H1 (cell line): ENCODE results near the gene LANCL3. TPM values are rescaled to one million over a fixed set of nuclear protein-coding genes. Genes with fewer than 3 reads are reported as not detected.

Experiments
- CTCF ChIA-PET: fragments of 300-600 bp; sonication (Branson Sonifier 250); formaldehyde crosslinking; loops from one replicate; lab custom pipeline; 2021; ENCODE audit not compliant: partially characterized antibody; lab: Charles Lee
- POLR2A ChIA-PET: fragments of 300-600 bp; sonication (Branson Sonifier 250); formaldehyde crosslinking; loops from one replicate; lab custom pipeline; 2021; ENCODE audit warnings: inconsistent platforms; ENCODE audit not compliant: partially characterized antibody; lab: Charles Lee
- DNase-seq, 2 experiments: peaks; one replicate each; pipeline versions ENCODE4 v3.0.0 to v3.0.0-alpha.2; 2010 to 2022; ENCODE audit warnings: low spot score in 2 of 2, low read depth in 1 of 2, mixed read lengths in 1 of 2
- FAIRE-seq: peaks from 2 replicates; lab custom pipeline; 2011; peaks lifted over from hg19 to GRCh38; lab: Jason Lieb, UNC
- H2AFZ ChIP-seq: 2 replicates; pipeline ENCODE4 v1.8.1; 2012; ENCODE audit warnings: low read length, inconsistent platforms
- H2AK5ac ChIP-seq: 2 replicates; pipeline ENCODE4 v1.6.1; 2013; ENCODE audit warnings: low read depth, low read length
- H2BK120ac ChIP-seq: replicated peaks from 2 replicates; pipeline ENCODE3; 2013; ENCODE audit warnings: low read depth, low read length, inconsistent platforms
- H2BK12ac ChIP-seq: 2 replicates; pipeline ENCODE4 v1.6.1; 2013; ENCODE audit warnings: low read depth, low read length
- H2BK15ac ChIP-seq: 2 replicates; pipeline ENCODE4 v1.6.1; 2013; ENCODE audit warnings: low read length
- H2BK20ac ChIP-seq: 2 replicates; pipeline ENCODE4 v1.6.1; 2013; ENCODE audit warnings: low read length
- H2BK5ac ChIP-seq: 2 replicates; pipeline ENCODE4 v1.6.1; 2013; ENCODE audit warnings: low read depth, low read length
- H3K14ac ChIP-seq: 2 replicates; pipeline ENCODE4 v1.6.1; 2013; ENCODE audit warnings: inconsistent platforms; ENCODE audit not compliant: insufficient read length
- H3K18ac ChIP-seq: 2 replicates; pipeline ENCODE4 v1.6.1; 2013; ENCODE audit warnings: low read length; ENCODE audit errors: extremely low read depth
- H3K23ac ChIP-seq: 2 replicates; pipeline ENCODE4 v1.6.1; 2013; ENCODE audit warnings: inconsistent platforms; ENCODE audit not compliant: insufficient read length
- H3K23me2 ChIP-seq: 2 replicates; pipeline ENCODE4 v1.6.1; 2013; ENCODE audit warnings: low read depth, low read length
- H3K27ac ChIP-seq: 2 replicates; pipeline ENCODE4 v1.6.1; 2011; ENCODE audit warnings: low read depth, low read length, inconsistent platforms
- H3K27me3 ChIP-seq, 4 experiments: replicated peaks in 1 of 4; 1 replicate in 1 of 4; 2 replicates in 3 of 4; pipeline versions ENCODE4 v1.6.1 to v1.8.1; 2011 to 2013; ENCODE audit warnings: low read length in 3 of 4, mild to moderate bottlenecking in 3 of 4, inconsistent platforms in 2 of 4, mixed read lengths in 2 of 4, moderate library complexity in 1 of 4; ENCODE audit not compliant: control insufficient read depth in 3 of 4, insufficient read depth in 3 of 4; ENCODE audit errors: extremely low read depth in 1 of 4
- H3K36me3 ChIP-seq, 4 experiments: 2 replicates each; pipeline versions ENCODE4 v1.6.1 to v1.8.1; 2011 to 2013; ENCODE audit warnings: mild to moderate bottlenecking in 4 of 4, low read length in 3 of 4, moderate library complexity in 2 of 4, control low read depth in 1 of 4, inconsistent platforms in 1 of 4; ENCODE audit not compliant: insufficient read depth in 4 of 4, control insufficient read depth in 2 of 4
- H3K4ac ChIP-seq: replicated peaks from 2 replicates; pipeline ENCODE3; 2013; ENCODE audit warnings: low read length, low read depth, mixed read lengths, inconsistent platforms; ENCODE audit not compliant: insufficient read length
- H3K4me1 ChIP-seq, 4 experiments: replicated peaks in 1 of 4; 1 replicate in 1 of 4; 2 replicates in 3 of 4; pipeline versions ENCODE4 v1.6.1 to v1.8.1; 2011 to 2013; ENCODE audit warnings: low read length in 3 of 4, inconsistent platforms in 2 of 4, mixed read lengths in 1 of 4; ENCODE audit not compliant: insufficient read depth in 4 of 4, control insufficient read depth in 3 of 4
- H3K4me2 ChIP-seq, 2 experiments: 2 replicates each; pipeline versions ENCODE4 v1.6.1 to v1.8.1; 2011 to 2013; ENCODE audit warnings: low read depth in 2 of 2, low read length in 2 of 2, control low read depth in 1 of 2, inconsistent platforms in 1 of 2, mild to moderate bottlenecking in 1 of 2; ENCODE audit not compliant: insufficient read depth in 1 of 2
- H3K4me3 ChIP-seq, 4 experiments: fragments of 200-600, 300-600 bp in 1 of 4; sonication (generic), shearing (Covaris generic), sonication (Bioruptor Twin) in 1 of 4; 2 replicates each; pipeline versions ENCODE4 v1.5.1 to v1.8.1; 2011 to 2016; ENCODE audit warnings: low read length in 4 of 4, low read depth in 3 of 4, control low read depth in 2 of 4, inconsistent platforms in 2 of 4, mild to moderate bottlenecking in 2 of 4, mixed read lengths in 1 of 4, moderate library complexity in 1 of 4; ENCODE audit not compliant: insufficient read depth in 2 of 4; ENCODE audit errors: extremely low read depth in 1 of 4
- H3K56ac ChIP-seq: replicated peaks from 2 replicates; pipeline ENCODE3; 2013; ENCODE audit warnings: low read depth, mild to moderate bottlenecking, mixed read lengths, low read length, inconsistent platforms; ENCODE audit not compliant: insufficient read length
- H3K79me1 ChIP-seq: 2 replicates; pipeline ENCODE4 v1.6.1; 2013; ENCODE audit warnings: low read depth, low read length, control low read depth
- H3K79me2 ChIP-seq, 2 experiments: 2 replicates each; pipeline versions ENCODE4 v1.6.1 to v1.8.1; 2012 to 2013; ENCODE audit warnings: low read length in 2 of 2, mild to moderate bottlenecking in 2 of 2, inconsistent platforms in 1 of 2; ENCODE audit not compliant: insufficient read depth in 2 of 2, control insufficient read depth in 1 of 2
- H3K9ac ChIP-seq, 4 experiments: replicated peaks in 1 of 4; 1 replicate in 1 of 4; 2 replicates in 3 of 4; pipeline versions ENCODE4 v1.6.1 to v1.8.1; 2011 to 2013; ENCODE audit warnings: low read depth in 3 of 4, low read length in 3 of 4, control low read depth in 2 of 4, mild to moderate bottlenecking in 2 of 4, moderate library complexity in 2 of 4, inconsistent platforms in 1 of 4; ENCODE audit errors: extremely low read depth in 1 of 4
- H3K9me3 ChIP-seq, 2 experiments: 2 replicates each; pipeline versions ENCODE4 v1.6.1 to v1.8.1; 2012 to 2013; ENCODE audit warnings: mild to moderate bottlenecking in 2 of 2, moderate library complexity in 2 of 2, control low read depth in 1 of 2, inconsistent platforms in 1 of 2, low read depth in 1 of 2, low read length in 1 of 2, mixed read lengths in 1 of 2; ENCODE audit not compliant: insufficient read depth in 2 of 2
- H4K20me1 ChIP-seq, 2 experiments: replicated peaks in 1 of 2; 2 replicates each; pipeline versions ENCODE3 to v1.8.1; 2011 to 2013; ENCODE audit warnings: inconsistent platforms in 2 of 2, low read length in 2 of 2, mild to moderate bottlenecking in 1 of 2; ENCODE audit not compliant: insufficient read depth in 2 of 2, control insufficient read depth in 1 of 2
- H4K5ac ChIP-seq: 2 replicates; pipeline ENCODE4 v1.6.1; 2013; ENCODE audit warnings: low read length, low read depth, mixed read lengths, inconsistent platforms; ENCODE audit not compliant: insufficient read length
- H4K8ac ChIP-seq: 2 replicates; pipeline ENCODE4 v1.8.0; 2013; ENCODE audit warnings: mild to moderate bottlenecking, moderate library complexity, low read length, inconsistent platforms; ENCODE audit not compliant: insufficient read depth; ENCODE audit errors: extremely low read depth
- H4K91ac ChIP-seq: replicated peaks from 2 replicates; pipeline ENCODE3; 2013; ENCODE audit warnings: low read length, mixed read lengths, inconsistent platforms; ENCODE audit not compliant: insufficient read length
- GABPA ChIP-seq: IDR thresholded peaks from 2 replicates; pipeline ENCODE4 v1.6.1; 2011; ENCODE audit warnings: mild to moderate bottlenecking, low read length, moderate library complexity, borderline replicate concordance; ENCODE audit not compliant: insufficient read depth
- HDAC2 ChIP-seq, 2 experiments: fragments of 300-600 bp in 1 of 2; sonication (generic) in 1 of 2; IDR thresholded peaks; 2 replicates each; pipeline ENCODE4 v1.6.1; 2011 to 2012; ENCODE audit warnings: low read depth in 2 of 2, low read length in 2 of 2, mild to moderate bottlenecking in 2 of 2, moderate library complexity in 2 of 2, borderline replicate concordance in 1 of 2, inconsistent platforms in 1 of 2
- WGBS, 2 experiments: shearing (Covaris generic) in 1 of 2; methylation state at CpG; one replicate each; pipeline versions ENCODE4 v1.1.6 to v1.1.7; 2013 to 2015; ENCODE audit warnings: low lambda C conversion rate in 2 of 2, mixed read lengths in 2 of 2, inconsistent platforms in 1 of 2, low coverage in 1 of 2, missing lambda C conversion rate in 1 of 2; ENCODE audit not compliant: insufficient replicate concordance in 2 of 2, insufficient coverage in 1 of 2, insufficient read length in 1 of 2; ENCODE audit errors: extremely low coverage in 1 of 2, missing lambda C conversion rate in 1 of 2; 5-methylcytosine and 5-hydroxymethylcytosine counted together
- polyA plus RNA-seq, 7 experiments: library from polyadenylated mRNA; depleted of rRNA in 3 of 7; stranded (reverse) in 5 of 7; unstranded in 2 of 7; fragments of >200 nt in 5 of 7; fragments of 200-250 nt in 2 of 7; gene quantifications; 1 replicate in 5 of 7; 2 replicates in 1 of 7; 4 replicates in 1 of 7; pipeline versions ENCODE4 v1.2.1 to v1.2.3, GENCODE V29; 2011 to 2013; ENCODE audit warnings: missing spikeins in 2 of 7, mixed read lengths in 2 of 7
- total RNA-seq: library from RNA; stranded (reverse); fragmentation: NEBNext Ultra II Directional; extraction: Animal tissue kit (Norgen Biotek cat#: 25700); gene quantifications from 2 replicates; pipeline ENCODE4 v1.2.1, GENCODE V29; 2021

LANCL3 gene
- total and polyA plus RNA-seq, 2 of the 8 experiments (the other 6 are each of a cell fraction or from before 2014, with no cell fraction given): 0.11 to 0.37 TPM

GRCh38 chrX:37662181-37662580, 90.7 kb downstream of the LANCL3 start:
- H3K18ac ChIP-seq: no peak overlapping the region
- no peak for DNase-seq
- no peaks in the 10 kb centered on the region for H3K27me3 ChIP-seq
- H3K4me1 ChIP-seq: no peaks in the 10 kb centered on the region
- H3K9ac ChIP-seq: no peak overlapping the region
- H3K27ac ChIP-seq: no peak overlapping the region
- no peak overlapping the region for H2AK5ac ChIP-seq
- H3K4me3 ChIP-seq: no peak overlapping the region
- no peak overlapping the region for H3K23ac ChIP-seq
- FAIRE-seq: no peak
- no peak overlapping the region for H2AFZ ChIP-seq
- H3K79me1 ChIP-seq: no peaks in the 10 kb centered on the region
- no peaks in the 10 kb centered on the region for H3K79me2 ChIP-seq
- H4K5ac ChIP-seq: no peak overlapping the region
- no peak overlapping the region for H3K56ac ChIP-seq
- H3K9me3 ChIP-seq: no peaks in the 10 kb centered on the region
- H4K20me1 ChIP-seq: no peaks in the 10 kb centered on the region
- no peak overlapping the region for H3K4ac ChIP-seq
- H3K4me2 ChIP-seq: no peak overlapping the region
- no peak overlapping the region for H2BK15ac ChIP-seq
- H3K14ac ChIP-seq: no peak overlapping the region
- no peaks in the 10 kb centered on the region for H3K36me3 ChIP-seq
- no peak overlapping the region for H2BK20ac ChIP-seq
- H2BK5ac ChIP-seq: no peak overlapping the region
- H4K8ac ChIP-seq: no peak overlapping the region
- no peak overlapping the region for H4K91ac ChIP-seq
- no peak overlapping the region for H2BK120ac ChIP-seq
- POLR2A ChIA-PET: no interaction called here
- CTCF ChIA-PET: no interaction called here
- no peak overlapping the region for H2BK12ac ChIP-seq
- no peaks in the 10 kb centered on the region for H3K23me2 ChIP-seq
- WGBS, 2 experiments: 94% methylated on average over 4 of the region's 4 CpGs; no CpG with 5 or more reads in 1 of the 2 experiments
- TF ChIP-seq GABPA (no peak), HDAC2 (IDR thresholded peaks at IDR 0.05; ENCODE audit: borderline replicate concordance in 1 of 2, low read depth in 2 of 2, low read length in 2 of 2) (no peak)
